Dermis blood vessel endothelial cell (primary cell): ENCODE data around the gene SLC25A21. TPM values are rescaled to one million over a fixed set of nuclear protein-coding genes. Genes with fewer than 3 reads are reported as not detected.

Source experiments
- DNase-seq: peaks from one replicate; pipeline ENCODE4 v3.0.0; 2010
- total RNA-seq: library from RNA; depleted of rRNA; stranded (reverse); fragments of >200 nt; gene quantifications from 2 replicates; pipeline ENCODE4 v1.2.3, GENCODE V29; 2014

Gene SLC25A21
- total RNA-seq, 1 donor from 2014 or later = 9.7 TPM

DNA sequence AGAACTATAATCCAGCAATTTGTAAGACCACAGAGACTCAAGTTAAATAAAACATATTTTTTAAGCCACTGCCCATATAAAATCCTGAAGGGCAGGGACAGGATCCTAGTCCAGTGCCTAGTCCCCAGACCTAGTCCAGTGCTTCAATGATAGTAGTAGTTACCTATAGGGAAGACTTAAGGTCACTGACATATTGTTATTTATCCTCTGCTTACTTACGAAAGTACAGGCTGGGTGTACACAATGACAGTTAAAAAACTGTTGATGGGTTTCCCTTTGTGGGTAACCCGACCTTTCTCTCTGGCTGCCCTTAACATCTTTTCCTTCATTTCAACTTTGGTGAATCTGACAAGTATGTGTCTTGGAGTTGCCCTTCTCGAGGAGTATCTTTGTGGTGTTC, 192.5 kb downstream of the SLC25A21 start:
- DNase-seq = no peak

DNA sequence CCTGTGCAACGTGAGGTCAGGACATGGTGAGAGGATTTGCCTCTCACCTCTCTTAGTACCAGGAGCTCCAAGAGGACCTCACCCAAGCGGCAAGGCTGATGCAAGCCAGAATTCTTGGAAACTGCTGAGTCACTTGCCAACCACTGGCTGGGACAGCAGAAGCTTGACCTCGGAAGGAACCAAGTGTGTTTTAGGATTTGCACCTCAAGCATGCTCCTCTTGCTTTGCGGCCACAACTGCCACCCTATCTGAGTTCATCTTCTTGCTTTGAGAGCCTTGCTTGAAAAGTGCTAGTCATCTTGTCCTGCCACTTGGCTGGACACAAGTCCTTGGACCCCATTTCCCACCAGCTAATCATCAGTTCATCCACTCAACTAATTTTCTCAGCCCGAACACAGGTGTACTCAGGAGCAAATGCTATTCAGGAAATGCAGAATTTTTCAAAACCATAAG, 195.8 kb downstream of the SLC25A21 start:
- DNase-seq = no peak

DNA sequence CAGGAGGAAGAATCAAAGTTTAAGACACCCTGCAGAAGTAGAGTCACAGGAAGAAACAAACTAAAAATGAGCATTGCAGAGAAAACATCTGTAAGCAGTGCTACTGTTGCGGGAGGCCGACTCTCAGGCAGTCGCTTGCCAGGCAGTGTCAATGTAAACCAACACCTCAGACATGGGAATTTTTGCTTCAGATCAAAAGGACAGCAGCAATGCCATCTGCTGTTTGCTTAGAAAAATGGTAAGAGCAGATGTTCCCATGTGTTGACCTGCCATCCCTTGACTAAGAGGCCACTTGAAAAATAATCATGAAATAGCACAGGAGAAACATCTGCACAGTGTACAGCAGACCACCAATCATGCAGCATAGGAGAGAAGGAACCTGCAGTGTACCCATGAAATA, 196.6 kb downstream of the SLC25A21 start:
- no peak for DNase-seq

DNA sequence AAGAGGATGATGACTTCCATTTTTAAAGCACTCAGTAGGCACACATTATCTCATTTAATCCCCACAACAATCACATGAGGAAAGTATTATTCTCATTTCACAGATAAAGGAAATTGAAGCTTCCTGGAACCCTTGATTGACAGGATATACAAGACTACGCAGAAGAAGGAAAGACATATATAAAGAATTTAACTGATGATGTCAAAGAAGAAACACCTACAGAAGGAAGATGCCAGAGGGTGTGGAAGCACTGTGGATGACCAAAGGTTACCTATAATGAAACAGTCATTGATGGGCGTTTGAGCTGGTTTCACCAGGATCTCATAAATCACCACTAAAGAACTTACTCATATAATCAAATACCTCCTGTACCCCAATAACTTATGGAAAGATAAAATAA, 197.4 kb downstream of the SLC25A21 start:
- DNase-seq = no peak

GRCh38 chr14:36973806-36974442, 198.5 kb downstream of the SLC25A21 start:
- no peak for DNase-seq

- no peak for DNase-seq
Measured at GRCh38 chr14:36971263-36971855, 201.0 kb downstream of the SLC25A21 start.

- DNase-seq = no peak
Measured at GRCh38 chr14:36967892-36968555, 204.4 kb downstream of the SLC25A21 start.

DNA sequence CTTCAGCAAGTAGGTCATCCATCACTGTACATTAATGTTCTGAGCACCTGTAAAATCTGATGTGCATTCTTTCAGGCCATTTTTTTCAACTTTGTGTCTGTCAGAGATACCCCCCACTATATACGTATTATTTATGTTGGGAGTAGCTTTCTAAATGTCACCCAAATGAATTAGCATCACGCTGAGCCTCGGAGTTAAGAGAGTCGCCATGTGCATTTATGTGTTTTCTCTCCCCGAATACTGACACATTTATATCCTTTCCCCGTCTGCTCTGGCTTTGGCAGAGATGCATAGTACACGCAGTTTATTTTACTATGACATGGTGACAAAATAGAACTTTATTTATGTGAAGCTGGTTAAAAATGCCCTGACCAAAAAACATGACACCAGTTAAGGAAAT, 216.4 kb downstream of the SLC25A21 start:
- DNase-seq = no peak

DNA sequence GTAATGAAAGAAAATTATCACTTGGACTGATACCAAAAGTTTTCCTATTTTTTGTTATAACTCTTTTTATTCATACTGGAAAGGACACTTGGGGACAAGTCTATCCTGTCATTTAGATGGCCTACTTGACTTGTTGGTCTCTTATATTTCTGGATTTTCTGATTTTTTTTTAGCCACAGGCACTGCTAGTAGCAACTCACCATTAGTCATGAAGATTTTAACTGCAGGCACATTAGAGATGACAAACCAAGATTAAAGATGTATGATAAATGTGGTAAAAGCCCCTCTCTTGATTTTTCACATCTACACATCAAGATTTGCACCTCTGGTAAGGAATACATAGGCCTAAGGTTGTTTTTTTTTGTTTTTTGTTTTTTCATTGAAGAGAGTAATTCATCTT, 217.0 kb downstream of the SLC25A21 start:
- no peak for DNase-seq

- DNase-seq = no peak
Measured at GRCh38 chr14:36952689-36953088, 219.7 kb downstream of the SLC25A21 start.

- no peak for DNase-seq
Measured at GRCh38 chr14:36951380-36951911, 221.0 kb downstream of the SLC25A21 start.

GRCh38 chr14:36950812-36951211, 221.6 kb downstream of the SLC25A21 start:
- DNase-seq = no peak

DNA sequence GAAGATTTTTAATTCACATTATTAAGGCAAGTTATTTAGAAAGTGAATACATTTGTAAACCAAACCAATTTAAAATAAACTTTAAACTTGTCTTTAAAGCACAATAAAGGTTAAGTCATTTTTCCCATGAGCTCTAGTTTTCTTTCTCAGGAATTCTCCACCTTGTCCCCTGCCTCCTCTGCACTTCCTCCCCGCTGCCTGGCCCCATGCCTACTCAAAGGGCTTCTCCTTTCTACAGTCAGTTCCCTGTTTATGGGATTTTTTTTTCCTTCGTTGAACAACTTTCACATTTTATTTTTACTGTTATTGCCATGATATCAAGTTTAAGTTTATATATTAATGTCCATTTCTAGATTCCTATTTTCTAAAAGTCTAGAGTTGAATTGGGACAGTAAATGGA, 223.0 kb downstream of the SLC25A21 start:
- no peak for DNase-seq

GRCh38 chr14:36948157-36948859, 224.1 kb downstream of the SLC25A21 start:
- no peak for DNase-seq

- no peak for DNase-seq
Measured at GRCh38 chr14:36947362-36947761, 225.0 kb downstream of the SLC25A21 start.

DNA sequence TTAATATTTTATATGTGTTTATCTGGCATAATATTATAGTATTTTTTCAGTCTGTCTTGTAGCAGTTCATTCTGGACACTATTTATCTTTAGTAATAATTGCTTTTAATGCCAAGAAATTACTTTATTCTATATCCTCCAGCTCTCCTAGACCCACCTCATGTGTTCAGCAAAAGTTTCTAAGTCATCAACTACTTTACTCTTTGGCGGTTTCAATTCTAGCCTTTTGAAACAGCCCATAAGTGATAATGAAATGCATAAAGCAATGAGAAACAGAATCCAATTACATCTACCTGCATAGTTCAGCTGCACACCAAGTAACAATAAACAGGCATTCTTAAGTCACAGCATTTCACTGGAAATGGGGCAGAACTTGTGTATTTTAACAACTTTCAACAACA, 225.5 kb downstream of the SLC25A21 start:
- no peak for DNase-seq

DNA sequence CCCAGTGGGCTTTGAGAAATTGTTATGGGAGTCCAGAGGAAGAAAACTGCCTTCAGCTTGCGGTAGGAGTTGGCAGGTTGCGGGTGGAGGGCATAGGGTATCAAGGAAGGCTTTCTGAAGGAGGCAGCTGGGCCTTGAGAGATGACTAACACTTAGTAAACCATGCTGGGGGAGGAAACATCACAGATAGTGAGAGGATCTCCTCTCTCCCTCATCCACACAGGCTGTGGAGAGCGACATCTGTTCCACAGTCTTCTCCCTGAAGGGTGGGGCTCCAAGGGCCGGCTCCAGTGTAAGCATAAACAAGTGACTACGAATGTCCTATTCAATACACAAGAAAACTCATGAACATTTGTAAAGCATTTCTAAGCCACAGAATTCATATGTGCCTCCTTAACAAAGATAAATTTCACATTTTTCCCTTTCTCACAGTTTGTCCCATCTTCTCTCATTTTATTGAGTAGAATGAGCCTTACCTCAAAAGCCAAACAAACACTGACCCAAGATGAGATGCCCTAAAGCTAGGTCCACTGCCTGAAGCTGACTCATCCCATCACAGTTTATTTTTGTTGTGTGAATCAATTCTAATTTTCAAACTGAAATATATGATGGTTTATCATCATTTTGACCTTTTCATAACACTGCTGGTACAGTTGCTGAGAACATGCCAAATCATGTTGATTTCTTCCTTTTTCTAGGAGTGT, 227.9 kb downstream of the SLC25A21 start:
- DNase-seq = no peak

DNA sequence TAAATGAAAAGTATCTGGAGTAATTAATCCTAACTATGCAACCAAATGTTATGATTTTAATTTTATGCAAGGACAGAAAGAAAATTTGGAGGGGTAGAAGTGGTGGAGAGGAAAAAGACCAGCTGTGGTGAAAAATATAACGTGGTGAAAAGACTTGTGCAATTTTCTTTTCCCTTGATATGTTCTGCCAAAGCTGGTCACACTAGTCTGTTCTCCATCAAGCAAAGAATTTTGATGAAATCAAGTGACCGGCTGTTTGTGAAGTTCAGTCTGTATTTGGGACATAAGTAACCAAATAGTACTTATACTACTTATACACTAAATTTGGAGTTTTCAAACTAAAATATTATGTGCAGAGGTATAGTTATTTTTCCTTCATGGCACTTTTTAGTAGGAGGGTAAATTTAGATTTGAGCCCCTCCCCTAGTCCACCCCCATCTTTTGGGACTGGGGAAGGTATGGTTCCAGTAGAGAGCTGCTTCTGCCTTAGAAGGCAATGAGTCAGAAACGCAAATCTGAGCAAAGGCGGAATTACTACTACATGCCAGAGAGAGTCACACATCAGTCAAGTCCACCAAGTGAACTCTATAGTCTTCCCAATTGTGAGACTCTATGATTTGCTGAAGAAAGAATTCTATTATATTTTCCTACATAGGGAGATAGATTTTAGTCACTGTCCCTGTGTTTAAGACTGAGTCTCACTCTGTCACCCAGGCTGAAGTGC, 229.7 kb downstream of the SLC25A21 start:
- DNase-seq = no peak

DNA sequence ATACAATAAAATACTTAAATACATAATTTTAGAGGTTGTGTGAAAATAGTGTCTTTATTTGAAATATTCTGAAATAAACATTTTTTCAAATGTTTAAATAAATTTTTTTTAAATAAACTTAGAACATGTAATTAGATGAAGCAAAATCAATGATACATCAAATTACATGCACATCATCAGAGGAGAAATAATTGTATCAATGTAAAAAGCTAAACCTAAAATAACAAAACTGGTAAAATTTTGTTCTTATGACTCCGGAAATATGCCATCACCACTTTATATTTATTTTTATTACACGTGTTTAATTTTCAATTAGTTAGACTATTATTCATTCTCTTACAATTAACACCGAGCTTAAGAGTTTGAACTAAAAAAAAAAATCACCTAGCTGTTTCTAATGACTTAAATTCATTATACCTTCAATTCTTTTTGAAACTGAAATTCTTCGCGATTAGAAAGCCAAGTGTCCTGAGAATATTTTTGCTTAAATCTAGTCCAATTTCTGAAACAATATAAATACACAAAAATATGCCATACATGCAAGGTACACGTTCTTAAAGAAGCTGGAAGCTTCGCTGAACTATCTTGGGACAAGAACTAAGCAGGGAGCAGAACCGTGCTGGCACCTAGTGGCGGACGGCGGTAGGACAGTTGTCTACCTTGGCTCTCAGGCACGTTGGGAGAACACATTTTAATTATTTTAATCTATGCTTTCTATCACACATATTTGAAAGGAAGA, 230.5 kb downstream of the SLC25A21 start:
- peak; percentile 80 for DNase-seq

DNA sequence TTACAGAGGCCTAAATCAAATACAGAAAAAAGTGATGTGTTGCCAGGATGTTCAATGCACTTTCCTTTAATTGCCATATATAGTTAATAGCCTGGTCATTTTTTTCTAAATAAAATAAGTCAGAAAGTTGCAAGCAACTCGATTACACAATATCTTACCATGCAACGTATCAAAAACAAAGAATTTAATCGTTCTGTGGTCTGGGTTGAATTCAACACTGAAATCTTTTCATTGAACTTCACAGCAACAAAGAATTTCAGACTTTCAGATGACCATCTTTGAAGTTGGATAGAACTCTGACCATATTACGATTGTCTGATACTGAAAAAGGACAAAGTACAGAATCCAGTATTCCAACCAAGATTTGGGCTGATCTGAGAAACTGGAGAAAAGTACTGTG, 231.9 kb downstream of the SLC25A21 start:
- no peak for DNase-seq

DNA sequence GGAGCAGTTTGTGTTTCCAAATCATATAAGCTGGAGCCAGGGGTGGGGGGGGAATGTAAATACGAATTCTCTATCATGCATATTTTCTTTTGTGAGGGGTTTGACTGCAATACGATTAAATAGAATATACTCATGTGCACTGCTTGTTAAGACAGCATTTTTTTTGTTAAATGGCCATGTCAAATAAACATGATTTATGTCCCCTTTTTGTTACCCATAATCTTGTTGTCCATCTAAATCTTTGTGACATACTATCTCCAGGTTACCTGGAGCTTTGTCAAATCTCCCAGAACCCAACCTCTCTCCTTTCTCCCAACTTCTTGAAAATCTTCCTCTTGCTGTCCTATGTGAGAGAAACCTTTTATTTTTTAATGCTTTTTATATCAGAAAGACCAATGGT, 233.1 kb downstream of the SLC25A21 start:
- DNase-seq = no peak
